WI38 (cell line): ENCODE data around the gene DPH6.
"Not testable (repeated sequence)": the region's sequence is repeated elsewhere in the genome, so short reads cannot be mapped to it uniquely, and the experiment has no call there.

ENCODE experiments used
- H3K4me3 ChIP-seq: 2 replicates; pipeline ENCODE4 v1.5.1; 2011; ENCODE audit warnings: low read depth, mild to moderate bottlenecking, control low read depth, low read length
- CTCF ChIP-seq: IDR thresholded peaks from 2 replicates; pipeline ENCODE4 v1.5.1; 2012; ENCODE audit warnings: low read depth, mild to moderate bottlenecking, control low read depth, low read length

DPH6 gene

GRCh38 chr15:35442742-35443141 lies 103.2 kb downstream of the DPH6 start:
- no peak overlapping the region for H3K4me3 ChIP-seq
- TF ChIP-seq CTCF = no peak

GRCh38 chr15:35441279-35441678 lies 104.7 kb downstream of the DPH6 start:
- H3K4me3 ChIP-seq = not testable (repeated sequence)

GRCh38 chr15:35440265-35440664 lies 105.7 kb downstream of the DPH6 start:
- no peak overlapping the region for H3K4me3 ChIP-seq
- TF ChIP-seq CTCF = no peak

- no peak for TF ChIP-seq CTCF
- no peak overlapping the region for H3K4me3 ChIP-seq
Observed at GRCh38 chr15:35439291-35439690, 106.7 kb downstream of the DPH6 start.

- TF ChIP-seq CTCF = no peak; the same call in 1 of the 2 replicates
- no peak overlapping the region for H3K4me3 ChIP-seq
Observed at GRCh38 chr15:35437157-35437556, 108.8 kb downstream of the DPH6 start.

GRCh38 chr15:35436422-35436821 lies 109.5 kb downstream of the DPH6 start:
- no peak overlapping the region for H3K4me3 ChIP-seq
- TF ChIP-seq CTCF = no peak

- no peak for TF ChIP-seq CTCF
- H3K4me3 ChIP-seq = no peak overlapping the region
Observed at GRCh38 chr15:35431281-35431680, 114.7 kb downstream of the DPH6 start.

GRCh38 chr15:35430301-35430700 lies 115.7 kb downstream of the DPH6 start:
- no peak for TF ChIP-seq CTCF
- no peak overlapping the region for H3K4me3 ChIP-seq
